HS-5 (cell line): ENCODE measurements around the gene PSG1.
A peak's percentile ranks its signal among the peaks of the same experiment; 100 is the strongest.
"Not testable (repeated sequence)": the region's sequence is repeated elsewhere in the genome, so short reads cannot be mapped to it uniquely, and the experiment has no call there.

Experiments used
- DNase-seq: peaks from one replicate; pipeline ENCODE4 v3.0.0-alpha.2; 2012; ENCODE audit warnings: low read depth

The PSG1 gene

GRCh38 chr19:42881279-42881678, 1.8 kb upstream of the PSG1 start:
- DNase-seq, result not testable (repeated sequence)

GRCh38 chr19:42880621-42881020, 1.1 kb upstream of the PSG1 start:
- DNase-seq, result not testable (repeated sequence)

- DNase-seq, result not testable (repeated sequence)
Measured at GRCh38 chr19:42876596-42876995, 2.9 kb downstream of the PSG1 start.

GRCh38 chr19:42875881-42876280, 3.6 kb downstream of the PSG1 start:
- DNase-seq, result not testable (repeated sequence)

- not testable (repeated sequence) for DNase-seq
Measured at GRCh38 chr19:42874901-42875813, 4.4 kb downstream of the PSG1 start.

GRCh38 chr19:42874136-42874535, 5.4 kb downstream of the PSG1 start:
- not testable (repeated sequence) for DNase-seq

- DNase-seq, result no peak
Measured at GRCh38 chr19:42872608-42873007, 6.9 kb downstream of the PSG1 start.

GRCh38 chr19:42857544-42857867, 22.0 kb downstream of the PSG1 start:
- no peak for DNase-seq

GRCh38 chr19:42856866-42857543, 22.5 kb downstream of the PSG1 start:
- DNase-seq, result not testable (repeated sequence)

GRCh38 chr19:42854745-42855144, 24.8 kb downstream of the PSG1 start:
- DNase-seq, result not testable (repeated sequence)

GRCh38 chr19:42853231-42853630, 26.3 kb downstream of the PSG1 start:
- DNase-seq, result not testable (repeated sequence)

GRCh38 chr19:42852821-42853220, 26.7 kb downstream of the PSG1 start:
- DNase-seq, result not testable (repeated sequence)

GRCh38 chr19:42851718-42852280, 27.7 kb downstream of the PSG1 start:
- DNase-seq, result not testable (repeated sequence)

- peak; percentile 96 for DNase-seq
Measured at GRCh38 chr19:42850981-42851717, 28.4 kb downstream of the PSG1 start.

- DNase-seq, result peak; percentile 52
Measured at GRCh38 chr19:42846597-42846996, 32.9 kb downstream of the PSG1 start.

- not testable (repeated sequence) for DNase-seq
Measured at GRCh38 chr19:42843631-42844030, 35.9 kb downstream of the PSG1 start.

- DNase-seq, result peak; percentile 63
Measured at GRCh38 chr19:42832746-42833442, 46.6 kb downstream of the PSG1 start.

- DNase-seq, result not testable (repeated sequence)
Measured at GRCh38 chr19:42832023-42832680, 47.4 kb downstream of the PSG1 start.

GRCh38 chr19:42831221-42832019, 48.1 kb downstream of the PSG1 start:
- no peak for DNase-seq
